Mammary epithelial cell (primary cell): ENCODE measurements around the gene POLA1.

Source experiments
- EZH2 ChIP-seq: IDR thresholded peaks from 2 replicates; pipeline ENCODE4 v1.6.1; 2012; ENCODE audit warnings: low read length, inconsistent platforms, borderline replicate concordance
- TF ChIP-seq, protein P1 (sequence below), 2 donors: IDR thresholded peaks in 1 of 2; conservative IDR thresholded peaks in 1 of 2; 2 replicates each; pipeline ENCODE4 v1.5.1; 2011 to 2012; ENCODE audit warnings: inconsistent platforms in 2 of 2, low read length in 2 of 2, mild to moderate bottlenecking in 2 of 2, control low read depth in 1 of 2, low read depth in 1 of 2; ENCODE audit not compliant: insufficient read depth in 1 of 2; ENCODE audit errors: extremely low read depth in 1 of 2

DNA sequence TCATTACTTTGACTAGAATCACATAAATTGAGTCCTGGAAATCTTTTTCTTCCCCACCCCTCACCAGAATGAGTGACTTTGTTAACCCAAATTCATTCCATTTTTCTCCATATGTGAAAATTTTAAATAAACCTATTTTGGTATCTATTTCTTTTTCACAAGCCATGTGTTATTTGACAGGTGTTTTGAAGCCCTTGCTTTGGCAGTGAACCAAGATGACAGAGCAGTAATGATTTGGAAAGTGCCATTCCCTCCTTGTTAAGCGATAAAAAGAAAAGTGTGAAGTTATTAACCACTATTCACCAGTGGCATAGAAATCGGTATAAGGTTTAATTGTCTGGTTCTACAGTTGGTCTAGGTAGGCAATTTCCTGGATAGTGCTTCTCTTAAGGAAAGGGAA is 66.1 kb downstream of the POLA1 start:
- TF ChIP-seq, protein P1, sequence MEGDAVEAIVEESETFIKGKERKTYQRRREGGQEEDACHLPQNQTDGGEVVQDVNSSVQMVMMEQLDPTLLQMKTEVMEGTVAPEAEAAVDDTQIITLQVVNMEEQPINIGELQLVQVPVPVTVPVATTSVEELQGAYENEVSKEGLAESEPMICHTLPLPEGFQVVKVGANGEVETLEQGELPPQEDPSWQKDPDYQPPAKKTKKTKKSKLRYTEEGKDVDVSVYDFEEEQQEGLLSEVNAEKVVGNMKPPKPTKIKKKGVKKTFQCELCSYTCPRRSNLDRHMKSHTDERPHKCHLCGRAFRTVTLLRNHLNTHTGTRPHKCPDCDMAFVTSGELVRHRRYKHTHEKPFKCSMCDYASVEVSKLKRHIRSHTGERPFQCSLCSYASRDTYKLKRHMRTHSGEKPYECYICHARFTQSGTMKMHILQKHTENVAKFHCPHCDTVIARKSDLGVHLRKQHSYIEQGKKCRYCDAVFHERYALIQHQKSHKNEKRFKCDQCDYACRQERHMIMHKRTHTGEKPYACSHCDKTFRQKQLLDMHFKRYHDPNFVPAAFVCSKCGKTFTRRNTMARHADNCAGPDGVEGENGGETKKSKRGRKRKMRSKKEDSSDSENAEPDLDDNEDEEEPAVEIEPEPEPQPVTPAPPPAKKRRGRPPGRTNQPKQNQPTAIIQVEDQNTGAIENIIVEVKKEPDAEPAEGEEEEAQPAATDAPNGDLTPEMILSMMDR (conservative IDR thresholded peaks at IDR 0.05 in 1 of 2, IDR thresholded peaks at IDR 0.05 in 1 of 2; ENCODE audit: extremely low read depth in 1 of 2, insufficient read depth in 1 of 2, low read depth in 1 of 2, low read length in 2 of 2), result no peak
- no peak for TF ChIP-seq EZH2
